NCI-H2081 treated with DMSO at 0.1 percent for 48 hours (cell line): ENCODE measurements around the gene ANKRD12.
"Not testable (repeated sequence)": the region's sequence is repeated elsewhere in the genome, so short reads cannot be mapped to it uniquely, and the experiment has no call there.

Experiments
- DNase-seq: peaks from one replicate; lab custom pipeline; 2025; lab: John Stamatoyannopoulos, UW

The ANKRD12 gene

GRCh38 chr18:9146224-9146623 lies 9.6 kb downstream of the ANKRD12 start:
- no peak for DNase-seq

DNA sequence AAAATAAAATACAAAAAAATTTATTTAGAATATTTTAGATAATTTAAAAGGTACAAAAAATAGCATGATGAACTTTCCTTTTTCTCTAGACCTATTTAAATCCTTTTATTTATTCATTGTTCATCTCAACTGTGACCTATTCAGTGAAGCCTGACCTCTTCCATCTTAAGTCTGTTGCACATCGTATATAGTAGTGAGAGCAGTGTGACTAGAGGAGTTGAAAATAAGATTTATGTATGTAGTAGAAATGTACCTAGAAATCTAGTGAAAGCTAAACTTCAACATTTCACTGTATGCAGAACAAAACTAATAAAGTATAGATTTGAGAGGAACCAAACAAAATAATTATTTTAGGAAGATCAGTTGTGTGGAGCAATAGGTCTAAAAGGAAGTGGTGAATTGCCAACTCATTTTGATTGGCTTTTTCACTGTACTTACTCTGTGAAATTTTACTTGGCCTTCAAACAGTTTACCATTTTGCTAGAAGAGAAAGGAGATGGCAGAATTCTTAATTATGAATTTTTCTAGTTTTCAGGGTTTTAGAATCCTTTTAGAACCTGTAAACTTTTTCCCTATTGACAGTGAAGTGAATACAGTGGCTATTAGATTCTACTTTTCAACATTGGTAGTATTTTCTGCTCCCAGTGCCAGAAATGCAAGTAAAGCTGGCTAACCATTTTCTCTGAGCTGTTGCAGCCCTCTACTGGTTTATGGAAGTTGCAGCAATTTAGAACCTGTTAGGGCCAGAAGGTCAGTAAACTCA lies 11.0 kb downstream of the ANKRD12 start:
- no peak for DNase-seq

DNA sequence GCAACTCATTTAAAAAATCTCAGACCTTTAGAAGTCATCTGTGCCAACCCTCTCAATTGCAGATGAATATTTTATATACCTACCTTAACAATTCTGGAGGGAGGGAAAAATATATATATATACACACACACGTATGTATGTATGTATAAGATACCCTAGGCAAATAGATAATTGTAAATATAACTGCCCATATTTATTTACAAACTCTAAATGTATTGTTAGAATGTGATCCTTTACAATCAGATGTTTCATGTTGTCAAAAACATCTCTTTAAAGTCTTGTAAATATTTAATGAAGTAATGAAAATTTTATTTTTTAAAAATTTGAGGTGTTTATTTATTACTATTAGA lies 11.6 kb downstream of the ANKRD12 start:
- no peak for DNase-seq

GRCh38 chr18:9150121-9150520 lies 13.5 kb downstream of the ANKRD12 start:
- no peak for DNase-seq

- DNase-seq = no peak
Measured at GRCh38 chr18:9153256-9153655, 16.7 kb downstream of the ANKRD12 start.

DNA sequence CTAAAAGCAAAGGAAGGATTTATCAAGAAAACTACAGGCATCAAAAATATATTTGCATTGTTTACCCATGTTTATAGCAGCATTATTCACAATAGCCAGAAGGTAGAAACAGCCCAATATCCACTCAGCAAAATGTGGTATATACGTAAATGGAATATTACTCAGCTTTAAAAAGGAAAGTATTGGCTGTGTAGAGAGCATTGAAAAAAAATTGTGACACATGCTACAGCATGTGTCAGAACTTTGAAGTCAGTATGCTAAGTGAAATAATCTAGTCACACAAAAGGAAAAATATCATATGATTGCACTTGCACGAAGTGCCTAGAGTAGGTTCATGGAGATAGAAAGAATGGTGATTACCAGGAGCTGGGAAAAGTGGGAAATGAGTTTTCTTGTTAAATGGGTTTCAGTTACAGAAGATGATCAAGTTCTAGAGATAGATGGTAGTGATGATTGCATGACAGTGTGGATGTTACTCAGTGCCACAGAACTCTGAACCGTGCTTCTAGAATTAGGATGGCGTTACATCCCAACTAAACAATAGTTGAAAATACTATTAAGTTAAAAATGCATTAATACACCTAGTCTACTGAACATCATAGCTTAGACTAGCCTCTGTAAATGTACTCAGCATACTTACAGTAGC lies 20.1 kb downstream of the ANKRD12 start:
- no peak for DNase-seq

DNA sequence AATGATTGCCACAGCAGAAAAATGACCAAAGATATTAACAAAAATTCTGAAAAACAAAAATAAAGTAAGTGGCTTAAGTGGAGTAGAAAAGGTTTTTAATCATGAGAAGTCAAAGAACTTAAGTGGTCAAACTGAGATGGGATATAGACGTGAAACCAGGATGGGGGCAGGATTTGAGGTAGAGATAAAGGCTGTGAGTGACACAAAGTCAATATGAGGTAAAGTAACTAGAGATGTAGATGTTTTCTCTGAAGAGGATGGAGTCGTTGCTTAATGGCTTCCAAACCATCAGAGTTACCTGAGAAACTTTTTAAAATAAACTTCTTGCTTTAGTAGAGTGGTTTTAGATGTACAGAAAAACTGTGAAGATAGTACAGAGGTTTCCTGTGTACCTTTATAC lies 21.2 kb downstream of the ANKRD12 start:
- no peak for DNase-seq

DNA sequence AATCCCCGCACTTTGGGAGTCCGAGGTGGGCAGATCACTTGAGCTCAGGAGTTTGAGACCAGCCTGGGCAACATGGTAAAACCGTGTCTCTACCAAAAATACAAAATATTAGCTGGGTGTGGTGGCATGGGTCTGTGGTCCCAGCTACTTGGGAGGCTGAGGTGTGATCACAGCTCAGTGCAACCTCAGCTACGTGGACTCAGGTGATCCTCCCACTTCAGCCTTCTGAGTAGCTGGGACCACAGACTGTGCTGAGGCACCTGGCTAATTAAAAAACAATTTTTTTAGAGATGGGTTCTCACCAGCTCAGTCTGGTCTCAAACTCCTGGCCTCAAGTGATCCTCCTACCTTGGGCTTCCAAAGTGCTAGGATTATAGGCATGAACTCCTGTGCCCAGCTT lies 23.4 kb downstream of the ANKRD12 start:
- DNase-seq = no peak

DNA sequence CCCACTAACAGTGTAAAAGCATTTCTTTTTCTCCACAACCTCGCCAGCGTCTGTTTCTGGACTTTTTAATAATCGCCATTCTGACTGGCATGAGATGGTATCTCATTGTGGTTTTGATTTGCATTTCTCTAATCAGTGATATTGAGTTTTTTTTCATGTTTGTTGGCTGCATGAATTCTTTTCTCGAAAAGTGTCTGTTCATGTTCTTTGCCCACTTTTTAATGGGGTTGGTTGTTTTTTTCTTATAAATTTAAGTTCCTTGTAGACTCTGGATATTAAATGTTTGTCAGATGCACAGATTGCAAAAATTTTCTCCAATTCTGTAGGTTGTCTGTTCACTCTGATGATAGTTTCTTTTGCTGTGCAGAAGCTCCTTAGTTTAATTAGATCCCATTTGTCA lies 26.1 kb downstream of the ANKRD12 start:
- DNase-seq = not testable (repeated sequence)

DNA sequence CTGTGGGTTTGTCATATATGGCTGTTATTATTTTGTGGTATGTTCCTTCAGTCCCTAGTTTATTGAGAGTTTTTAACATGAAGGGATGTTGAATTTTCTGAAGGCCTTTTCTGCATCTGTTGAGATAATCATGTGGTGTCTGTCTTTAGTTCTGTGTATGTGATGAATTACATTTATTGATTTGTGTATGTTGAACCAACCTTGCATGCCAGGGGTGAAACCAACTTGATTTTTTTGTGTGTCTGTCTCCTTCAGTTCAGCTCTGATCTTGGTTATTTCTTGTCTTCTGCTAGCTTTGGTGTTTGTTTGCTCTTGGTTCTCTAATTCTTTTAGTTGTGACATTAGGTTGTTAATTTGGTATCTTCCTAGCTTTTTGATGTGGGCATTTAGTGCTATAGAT lies 27.6 kb downstream of the ANKRD12 start:
- DNase-seq = not testable (repeated sequence)

DNA sequence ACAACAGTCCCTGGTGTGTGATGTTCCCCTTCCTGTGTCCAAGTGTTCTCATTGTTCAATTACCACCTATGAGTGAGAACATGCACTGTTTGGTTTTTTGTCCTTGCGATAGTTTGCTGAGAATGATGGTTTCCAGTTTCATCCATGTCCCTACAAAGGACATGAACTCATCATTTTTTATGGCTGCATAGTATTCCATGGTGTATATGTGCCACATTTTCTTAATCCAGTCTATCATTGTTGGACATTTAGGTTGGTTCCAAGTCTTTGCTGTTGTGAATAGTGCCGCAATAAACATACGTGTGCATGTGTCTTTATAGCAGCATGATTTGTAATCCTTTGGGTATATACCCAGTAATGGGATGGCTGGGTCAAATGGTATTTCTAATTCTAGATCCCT lies 29.3 kb downstream of the ANKRD12 start:
- DNase-seq = not testable (repeated sequence)

GRCh38 chr18:9169515-9169914 lies 32.9 kb downstream of the ANKRD12 start:
- not testable (repeated sequence) for DNase-seq

GRCh38 chr18:9171919-9172318 lies 35.3 kb downstream of the ANKRD12 start:
- DNase-seq = not testable (repeated sequence)

GRCh38 chr18:9172506-9173127 lies 36.0 kb downstream of the ANKRD12 start:
- no peak for DNase-seq

- no peak for DNase-seq
Measured at GRCh38 chr18:9173770-9174233, 37.2 kb downstream of the ANKRD12 start.

- no peak for DNase-seq
Measured at GRCh38 chr18:9174302-9174701, 37.7 kb downstream of the ANKRD12 start.

DNA sequence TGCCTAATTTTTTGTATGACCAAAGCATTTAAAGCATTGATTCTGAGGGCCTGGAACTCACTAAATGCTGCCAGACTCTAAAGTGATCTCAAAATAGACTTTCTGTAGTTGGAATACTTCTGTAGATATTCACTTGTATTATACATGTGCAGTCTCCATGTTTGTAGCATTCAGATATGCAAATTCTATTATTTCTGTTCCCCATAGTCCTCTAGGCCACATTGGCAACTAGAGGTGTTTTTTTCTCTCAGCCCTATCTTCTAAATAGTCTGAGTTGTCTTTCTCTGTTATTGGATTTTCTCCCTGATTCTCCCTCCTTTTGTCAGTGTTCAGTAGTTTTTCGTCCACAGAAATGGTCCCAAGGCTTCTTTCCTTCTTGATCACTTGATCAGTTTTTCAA lies 38.5 kb downstream of the ANKRD12 start:
- no peak for DNase-seq

GRCh38 chr18:9177031-9177430 lies 40.5 kb downstream of the ANKRD12 start:
- no peak for DNase-seq

- no peak for DNase-seq
Measured at GRCh38 chr18:9177466-9177865, 40.9 kb downstream of the ANKRD12 start.

DNA sequence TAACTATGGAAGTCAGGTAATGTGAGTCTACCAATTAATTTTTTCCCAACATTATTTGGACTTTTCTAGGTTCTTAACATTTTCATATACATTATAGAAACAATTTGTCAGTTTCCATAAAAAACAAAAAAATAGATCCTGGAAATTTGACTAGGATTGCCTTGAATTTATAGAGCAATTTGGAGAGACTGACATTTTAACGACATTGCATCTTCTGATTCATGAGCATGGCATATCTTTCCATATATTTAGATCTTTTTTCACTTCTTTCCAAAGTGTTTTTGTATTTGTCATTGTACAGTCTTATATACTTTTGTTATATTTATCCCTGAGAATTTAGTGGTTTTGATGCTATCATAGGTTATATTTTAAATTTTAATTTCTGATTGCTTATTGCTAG lies 42.0 kb downstream of the ANKRD12 start:
- no peak for DNase-seq

- no peak for DNase-seq
Measured at GRCh38 chr18:9181275-9181674, 44.7 kb downstream of the ANKRD12 start.

DNA sequence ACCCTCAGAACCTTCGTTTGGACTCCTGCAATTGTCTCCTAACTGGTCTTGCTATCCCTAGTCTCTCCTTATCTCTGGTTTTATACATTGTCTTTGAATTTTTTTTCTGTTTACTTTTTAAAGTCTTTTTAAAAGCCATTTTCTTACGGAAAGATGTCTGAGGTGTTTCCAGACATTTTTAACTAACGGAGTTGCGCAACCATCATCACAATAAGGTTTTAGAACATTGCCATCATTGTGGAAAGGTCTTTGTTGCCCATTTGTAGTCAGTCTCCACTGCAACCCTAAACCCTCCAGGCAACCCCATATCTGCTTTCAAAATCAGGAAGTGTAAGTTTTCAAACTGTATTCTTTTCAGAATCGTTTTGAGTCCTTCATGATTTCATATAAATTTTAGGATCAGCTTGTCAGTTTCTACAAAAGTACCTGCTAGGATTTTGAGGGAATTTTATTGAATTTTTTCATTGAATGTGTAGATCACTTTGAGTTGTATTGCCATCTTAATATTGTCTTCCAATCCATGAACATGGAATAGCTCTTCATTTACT lies 46.3 kb downstream of the ANKRD12 start:
- DNase-seq = no peak
